SK-N-SH (cell line): ENCODE measurements around the gene PTPA.
A peak's percentile ranks its signal among the peaks of the same experiment; 100 is the strongest.

Source experiments
- EP300 ChIP-seq, 2 experiments: IDR thresholded peaks; 2 replicates each; pipeline versions ENCODE4 v1.4.0 to v1.6.1; 2012; ENCODE audit warnings: borderline replicate concordance in 1 of 2, low read depth in 1 of 2, low read length in 1 of 2
- JUND ChIP-seq: IDR thresholded peaks from 2 replicates; pipeline ENCODE4 v1.4.0; 2012
- MXI1 ChIP-seq: IDR thresholded peaks from 2 replicates; pipeline ENCODE4 v1.6.1; 2012; ENCODE audit warnings: mild to moderate bottlenecking, low read depth, low read length, improper control_type of control experiment
- RFX5 ChIP-seq: IDR thresholded peaks from 2 replicates; pipeline ENCODE4 v1.6.1; 2012; ENCODE audit warnings: mild to moderate bottlenecking, improper control_type of control experiment, low read length
- TCF12 ChIP-seq: IDR thresholded peaks from 2 replicates; pipeline ENCODE4 v1.4.0; 2012
- TF ChIP-seq, protein P1 (sequence below): fragments of 200-600 bp; sonication (generic); IDR thresholded peaks from 2 replicates; pipeline ENCODE4 v1.6.1; 2017; ENCODE audit warnings: antibody characterized with exemption, mild to moderate bottlenecking, moderate library complexity
- TF ChIP-seq, protein P2 (sequence below): IDR thresholded peaks from 2 replicates; pipeline ENCODE4; 2012
- TF ChIP-seq, protein P3 (sequence below): IDR thresholded peaks from 2 replicates; pipeline ENCODE4 v1.6.1; 2012; ENCODE audit warnings: mild to moderate bottlenecking, low read depth, low read length, moderate library complexity

DNA sequence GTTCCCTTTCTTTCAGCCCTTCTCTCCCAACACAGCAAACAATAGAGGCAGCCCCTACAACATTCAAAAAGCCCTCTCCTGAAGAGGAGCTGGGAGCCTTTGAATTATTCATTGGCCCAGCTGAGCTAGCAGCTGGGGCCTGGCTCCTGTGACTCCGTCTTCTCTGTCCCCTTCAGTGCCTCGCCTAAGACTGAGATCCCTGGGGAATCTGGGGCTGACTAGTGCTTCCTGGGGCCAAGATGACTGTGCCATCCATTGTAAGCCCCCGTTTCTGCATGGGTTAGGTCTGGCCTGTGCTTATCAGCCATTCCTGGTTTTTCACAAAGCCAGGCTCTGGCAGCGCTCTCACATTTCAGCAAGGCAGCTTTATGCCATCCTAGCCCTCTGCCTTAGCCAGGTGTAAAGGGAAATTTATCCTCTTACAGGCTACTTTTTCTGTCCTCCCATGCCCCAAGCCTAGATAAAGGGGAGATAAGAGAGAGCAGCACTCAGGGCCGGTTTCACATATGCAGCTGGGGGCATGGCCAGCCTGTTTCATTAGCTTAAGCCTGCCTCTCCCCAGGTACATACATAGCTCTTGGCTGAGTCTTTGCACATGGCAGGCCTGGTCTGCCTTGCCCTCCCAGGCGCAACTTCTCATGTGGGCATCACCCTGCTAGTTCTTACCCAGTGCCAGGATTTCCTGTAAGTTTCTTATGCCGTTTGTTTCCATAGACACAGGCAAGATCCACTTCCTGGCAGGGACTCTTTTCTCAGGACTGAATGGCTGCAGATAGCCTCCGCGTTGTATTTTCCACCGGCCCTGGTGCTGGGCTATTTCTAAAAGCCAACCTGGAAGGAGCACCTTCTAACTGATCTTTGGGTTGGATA lies 15.8 kb downstream of the PTPA start:
- TF ChIP-seq, protein P1, sequence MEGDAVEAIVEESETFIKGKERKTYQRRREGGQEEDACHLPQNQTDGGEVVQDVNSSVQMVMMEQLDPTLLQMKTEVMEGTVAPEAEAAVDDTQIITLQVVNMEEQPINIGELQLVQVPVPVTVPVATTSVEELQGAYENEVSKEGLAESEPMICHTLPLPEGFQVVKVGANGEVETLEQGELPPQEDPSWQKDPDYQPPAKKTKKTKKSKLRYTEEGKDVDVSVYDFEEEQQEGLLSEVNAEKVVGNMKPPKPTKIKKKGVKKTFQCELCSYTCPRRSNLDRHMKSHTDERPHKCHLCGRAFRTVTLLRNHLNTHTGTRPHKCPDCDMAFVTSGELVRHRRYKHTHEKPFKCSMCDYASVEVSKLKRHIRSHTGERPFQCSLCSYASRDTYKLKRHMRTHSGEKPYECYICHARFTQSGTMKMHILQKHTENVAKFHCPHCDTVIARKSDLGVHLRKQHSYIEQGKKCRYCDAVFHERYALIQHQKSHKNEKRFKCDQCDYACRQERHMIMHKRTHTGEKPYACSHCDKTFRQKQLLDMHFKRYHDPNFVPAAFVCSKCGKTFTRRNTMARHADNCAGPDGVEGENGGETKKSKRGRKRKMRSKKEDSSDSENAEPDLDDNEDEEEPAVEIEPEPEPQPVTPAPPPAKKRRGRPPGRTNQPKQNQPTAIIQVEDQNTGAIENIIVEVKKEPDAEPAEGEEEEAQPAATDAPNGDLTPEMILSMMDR, result no peak
- TF ChIP-seq MXI1 (peak; percentile 31; the same call in 1 of the 2 replicates), EP300 (IDR thresholded peaks at IDR 0.05; ENCODE audit: borderline replicate concordance in 1 of 2, low read depth in 1 of 2, low read length in 1 of 2) (no peak), RFX5 (no peak), JUND (no peak), TCF12 (no peak)
- TF ChIP-seq, protein P2, sequence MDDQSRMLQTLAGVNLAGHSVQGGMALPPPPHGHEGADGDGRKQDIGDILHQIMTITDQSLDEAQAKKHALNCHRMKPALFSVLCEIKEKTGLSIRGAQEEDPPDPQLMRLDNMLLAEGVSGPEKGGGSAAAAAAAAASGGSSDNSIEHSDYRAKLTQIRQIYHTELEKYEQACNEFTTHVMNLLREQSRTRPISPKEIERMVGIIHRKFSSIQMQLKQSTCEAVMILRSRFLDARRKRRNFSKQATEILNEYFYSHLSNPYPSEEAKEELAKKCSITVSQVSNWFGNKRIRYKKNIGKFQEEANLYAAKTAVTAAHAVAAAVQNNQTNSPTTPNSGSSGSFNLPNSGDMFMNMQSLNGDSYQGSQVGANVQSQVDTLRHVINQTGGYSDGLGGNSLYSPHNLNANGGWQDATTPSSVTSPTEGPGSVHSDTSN, result no peak
- TF ChIP-seq, protein P3, sequence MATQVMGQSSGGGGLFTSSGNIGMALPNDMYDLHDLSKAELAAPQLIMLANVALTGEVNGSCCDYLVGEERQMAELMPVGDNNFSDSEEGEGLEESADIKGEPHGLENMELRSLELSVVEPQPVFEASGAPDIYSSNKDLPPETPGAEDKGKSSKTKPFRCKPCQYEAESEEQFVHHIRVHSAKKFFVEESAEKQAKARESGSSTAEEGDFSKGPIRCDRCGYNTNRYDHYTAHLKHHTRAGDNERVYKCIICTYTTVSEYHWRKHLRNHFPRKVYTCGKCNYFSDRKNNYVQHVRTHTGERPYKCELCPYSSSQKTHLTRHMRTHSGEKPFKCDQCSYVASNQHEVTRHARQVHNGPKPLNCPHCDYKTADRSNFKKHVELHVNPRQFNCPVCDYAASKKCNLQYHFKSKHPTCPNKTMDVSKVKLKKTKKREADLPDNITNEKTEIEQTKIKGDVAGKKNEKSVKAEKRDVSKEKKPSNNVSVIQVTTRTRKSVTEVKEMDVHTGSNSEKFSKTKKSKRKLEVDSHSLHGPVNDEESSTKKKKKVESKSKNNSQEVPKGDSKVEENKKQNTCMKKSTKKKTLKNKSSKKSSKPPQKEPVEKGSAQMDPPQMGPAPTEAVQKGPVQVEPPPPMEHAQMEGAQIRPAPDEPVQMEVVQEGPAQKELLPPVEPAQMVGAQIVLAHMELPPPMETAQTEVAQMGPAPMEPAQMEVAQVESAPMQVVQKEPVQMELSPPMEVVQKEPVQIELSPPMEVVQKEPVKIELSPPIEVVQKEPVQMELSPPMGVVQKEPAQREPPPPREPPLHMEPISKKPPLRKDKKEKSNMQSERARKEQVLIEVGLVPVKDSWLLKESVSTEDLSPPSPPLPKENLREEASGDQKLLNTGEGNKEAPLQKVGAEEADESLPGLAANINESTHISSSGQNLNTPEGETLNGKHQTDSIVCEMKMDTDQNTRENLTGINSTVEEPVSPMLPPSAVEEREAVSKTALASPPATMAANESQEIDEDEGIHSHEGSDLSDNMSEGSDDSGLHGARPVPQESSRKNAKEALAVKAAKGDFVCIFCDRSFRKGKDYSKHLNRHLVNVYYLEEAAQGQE, result no peak
